HG02840 (cell line): ENCODE measurements around the gene GRIK4.
A peak's percentile ranks its signal among the peaks of the same experiment; 100 is the strongest.
"Not testable (repeated sequence)": the region's sequence is repeated elsewhere in the genome, so short reads cannot be mapped to it uniquely, and the experiment has no call there.

Experiments
- ATAC-seq: cut with Tn5 transposase; IDR thresholded peaks from one replicate; pipeline ENCODE4 v1.9.1; 2021; ENCODE audit warnings: mild to moderate bottlenecking, moderate library complexity, moderate number of reproducible peaks; ENCODE audit not compliant: unreplicated experiment, low FRiP score

The GRIK4 gene, protein sequence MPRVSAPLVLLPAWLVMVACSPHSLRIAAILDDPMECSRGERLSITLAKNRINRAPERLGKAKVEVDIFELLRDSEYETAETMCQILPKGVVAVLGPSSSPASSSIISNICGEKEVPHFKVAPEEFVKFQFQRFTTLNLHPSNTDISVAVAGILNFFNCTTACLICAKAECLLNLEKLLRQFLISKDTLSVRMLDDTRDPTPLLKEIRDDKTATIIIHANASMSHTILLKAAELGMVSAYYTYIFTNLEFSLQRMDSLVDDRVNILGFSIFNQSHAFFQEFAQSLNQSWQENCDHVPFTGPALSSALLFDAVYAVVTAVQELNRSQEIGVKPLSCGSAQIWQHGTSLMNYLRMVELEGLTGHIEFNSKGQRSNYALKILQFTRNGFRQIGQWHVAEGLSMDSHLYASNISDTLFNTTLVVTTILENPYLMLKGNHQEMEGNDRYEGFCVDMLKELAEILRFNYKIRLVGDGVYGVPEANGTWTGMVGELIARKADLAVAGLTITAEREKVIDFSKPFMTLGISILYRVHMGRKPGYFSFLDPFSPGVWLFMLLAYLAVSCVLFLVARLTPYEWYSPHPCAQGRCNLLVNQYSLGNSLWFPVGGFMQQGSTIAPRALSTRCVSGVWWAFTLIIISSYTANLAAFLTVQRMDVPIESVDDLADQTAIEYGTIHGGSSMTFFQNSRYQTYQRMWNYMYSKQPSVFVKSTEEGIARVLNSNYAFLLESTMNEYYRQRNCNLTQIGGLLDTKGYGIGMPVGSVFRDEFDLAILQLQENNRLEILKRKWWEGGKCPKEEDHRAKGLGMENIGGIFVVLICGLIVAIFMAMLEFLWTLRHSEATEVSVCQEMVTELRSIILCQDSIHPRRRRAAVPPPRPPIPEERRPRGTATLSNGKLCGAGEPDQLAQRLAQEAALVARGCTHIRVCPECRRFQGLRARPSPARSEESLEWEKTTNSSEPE

DNA sequence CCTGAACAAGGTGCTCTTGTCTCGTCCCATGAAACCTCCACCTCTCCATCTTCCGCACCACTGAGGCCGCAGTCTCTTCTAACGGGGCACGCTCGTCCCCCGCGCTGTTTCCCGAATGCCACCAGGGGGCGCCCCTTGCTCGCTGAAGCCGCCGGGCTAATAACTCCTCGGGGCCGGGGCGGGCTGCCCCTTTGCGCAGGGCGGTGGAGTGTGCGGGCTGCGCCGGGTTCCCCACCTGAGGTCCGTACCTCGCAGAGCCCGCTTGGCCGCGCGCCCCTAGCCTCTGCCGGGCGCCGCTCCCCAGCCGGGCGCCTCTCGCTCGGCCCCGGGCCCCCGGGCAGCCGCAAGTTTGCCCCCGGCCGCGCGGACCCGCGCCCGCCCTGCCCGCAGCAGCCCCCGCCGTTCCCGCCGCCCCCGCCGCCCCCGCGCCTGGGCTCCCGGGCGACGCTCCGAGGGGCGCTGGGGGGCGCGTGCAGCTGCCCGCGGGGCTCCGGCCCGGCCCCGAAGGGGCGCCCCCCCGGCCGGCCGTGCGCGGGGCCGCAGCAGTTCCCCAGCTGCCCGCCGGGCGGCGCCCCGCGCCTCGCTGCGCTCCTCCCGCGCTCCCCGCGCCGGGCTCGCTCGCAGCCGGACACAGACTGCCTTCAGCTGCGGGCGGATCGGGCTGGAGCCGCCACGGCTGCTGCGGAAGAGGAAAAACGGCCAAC is at the start of gene GRIK4:
TSS of gene GRIK4 (plus strand) at position 633 of the 704 bp plus-strand sequence. CDS start 148,571 bp downstream, outside the sequence.
- peak; percentile 78 for ATAC-seq

DNA sequence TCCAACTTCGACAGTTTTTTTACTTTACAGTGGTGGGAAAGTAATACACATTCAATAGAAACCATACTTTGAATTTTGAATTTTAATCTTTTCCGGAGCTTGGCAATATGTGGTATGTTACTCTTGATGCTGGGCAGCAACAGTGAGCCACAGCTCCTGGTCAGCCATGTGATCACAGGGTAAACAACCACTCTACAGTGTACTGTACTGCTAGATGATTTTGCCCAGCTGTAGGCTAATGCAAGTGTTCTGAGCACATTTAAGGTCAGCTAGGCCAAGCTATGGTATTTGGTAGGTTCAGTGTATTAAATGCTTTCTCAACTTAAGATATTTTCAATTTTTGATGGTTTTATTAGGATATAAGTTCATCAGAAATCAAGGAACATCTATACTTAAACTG is 48.7 kb upstream of the GRIK4 start:
- no peak for ATAC-seq

DNA sequence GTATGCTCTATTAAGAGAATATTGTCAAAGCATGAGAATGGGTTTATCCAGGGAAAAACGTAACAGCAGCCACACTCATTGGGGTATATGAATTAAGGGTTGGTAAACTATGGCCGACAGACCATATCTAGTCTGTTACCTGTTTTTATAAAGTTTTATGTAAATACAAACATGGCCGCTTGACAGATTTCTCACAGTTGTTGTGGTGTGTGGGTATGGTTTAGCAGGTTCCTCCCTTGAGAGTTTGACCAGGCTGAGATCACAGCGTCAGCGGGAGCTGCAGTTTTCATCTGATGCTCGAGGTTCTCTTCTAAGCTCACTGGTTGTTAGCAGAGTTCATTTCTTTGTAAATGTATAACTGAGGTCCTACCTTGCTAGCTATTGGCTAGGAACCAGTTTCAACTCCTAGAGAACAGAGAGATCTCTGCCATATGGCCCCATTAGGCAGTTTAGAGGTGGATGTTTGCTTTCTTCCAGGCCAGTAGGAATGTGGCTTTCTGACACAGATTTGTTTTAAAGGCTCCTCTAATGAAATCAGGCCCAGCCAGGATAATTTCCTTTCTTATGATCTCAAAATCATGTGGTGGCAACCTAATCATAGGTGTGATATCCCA is 45.5 kb upstream of the GRIK4 start:
- no peak for ATAC-seq

DNA sequence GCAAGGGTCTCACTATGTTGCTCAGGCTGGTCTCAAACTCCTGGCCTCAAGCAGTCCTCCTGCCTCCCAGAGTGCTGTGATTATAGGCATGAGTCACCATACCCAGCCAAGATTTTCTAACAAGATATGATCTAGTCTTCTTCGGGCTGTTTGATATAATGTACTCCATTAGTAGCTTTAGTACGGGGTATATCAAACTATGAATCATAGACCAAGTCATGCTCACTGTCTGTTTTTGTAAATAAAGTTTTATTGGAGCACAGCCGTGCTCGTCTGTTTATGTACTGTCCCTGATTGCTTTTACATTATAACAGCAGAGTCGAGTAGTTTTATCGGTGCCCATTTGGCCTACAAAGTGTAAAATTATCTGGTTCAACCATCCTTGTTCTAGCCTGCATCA is 43.9 kb upstream of the GRIK4 start:
- no peak for ATAC-seq

DNA sequence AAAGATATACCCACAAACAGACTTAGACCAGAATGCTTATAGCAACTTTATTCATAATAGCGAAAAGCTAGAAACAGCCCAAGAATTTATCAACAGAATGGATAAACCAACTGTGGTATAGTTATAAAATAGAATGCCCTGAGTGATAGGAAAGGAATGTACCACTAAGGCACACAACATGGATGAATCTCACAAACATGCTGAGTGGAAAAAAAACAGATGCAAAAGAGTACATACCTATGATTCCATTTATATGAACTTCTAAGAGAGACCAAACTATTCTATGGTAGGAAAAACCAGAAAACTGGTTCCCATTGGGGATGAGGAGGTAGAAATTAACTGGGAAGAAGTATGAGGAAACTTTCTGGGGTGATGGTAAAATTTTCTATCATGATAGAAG is 40.4 kb upstream of the GRIK4 start:
- ATAC-seq = no peak

DNA sequence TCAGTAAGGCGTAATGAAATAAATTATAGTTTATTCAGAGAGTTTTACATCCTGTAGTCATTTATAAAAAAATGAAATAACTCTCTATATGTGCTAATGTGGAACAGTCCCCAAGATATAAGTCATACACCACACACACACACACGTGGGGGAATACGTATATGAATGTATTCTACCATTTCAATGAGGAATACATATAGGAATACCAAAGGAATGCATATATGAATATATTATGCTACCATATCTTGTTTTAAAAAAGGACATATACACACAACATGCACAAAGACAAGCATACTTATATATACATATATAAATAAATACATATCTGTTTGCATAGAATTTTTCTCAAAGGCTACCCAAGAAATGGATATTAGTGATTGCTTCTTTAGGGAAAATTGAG is 39.6 kb upstream of the GRIK4 start:
- ATAC-seq = no peak

DNA sequence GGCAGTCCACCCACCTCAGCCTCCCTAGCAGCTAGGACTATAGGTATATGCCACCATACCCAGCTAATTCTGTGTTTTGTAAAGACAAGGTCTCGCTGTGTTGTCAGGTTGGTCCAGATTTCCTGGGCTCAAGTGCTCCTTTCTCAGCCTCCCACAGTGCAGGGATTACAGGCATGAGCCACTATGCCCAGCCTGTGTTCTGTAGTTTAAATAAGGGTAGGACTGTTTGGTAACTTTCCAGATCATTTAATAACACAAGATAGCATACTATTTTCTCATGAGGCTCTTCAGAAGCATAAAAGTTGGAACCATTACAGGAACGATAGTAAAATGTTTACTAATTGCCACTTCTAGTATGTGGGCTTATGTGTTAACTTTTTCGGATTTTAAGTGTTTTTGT is 38.0 kb upstream of the GRIK4 start:
- ATAC-seq = no peak

DNA sequence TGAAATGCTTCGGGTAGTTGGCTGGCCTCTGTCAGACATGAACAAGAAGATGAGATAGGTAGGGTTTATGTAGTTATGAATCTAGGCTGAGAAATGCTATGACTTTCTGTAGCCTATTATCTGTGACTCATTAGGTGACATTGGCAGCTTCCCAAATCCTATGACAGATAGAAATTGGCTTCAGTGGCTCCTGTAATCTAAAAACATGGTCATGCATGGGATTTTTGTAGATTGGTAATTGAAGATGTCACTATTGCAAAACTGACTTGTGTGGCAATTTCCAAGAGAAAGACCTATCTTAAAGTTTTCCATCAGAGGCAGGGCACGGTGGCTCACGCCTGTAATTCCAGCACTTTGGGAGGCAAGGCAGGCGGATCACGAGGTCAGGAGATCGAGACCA is 29.4 kb upstream of the GRIK4 start:
- no peak for ATAC-seq

DNA sequence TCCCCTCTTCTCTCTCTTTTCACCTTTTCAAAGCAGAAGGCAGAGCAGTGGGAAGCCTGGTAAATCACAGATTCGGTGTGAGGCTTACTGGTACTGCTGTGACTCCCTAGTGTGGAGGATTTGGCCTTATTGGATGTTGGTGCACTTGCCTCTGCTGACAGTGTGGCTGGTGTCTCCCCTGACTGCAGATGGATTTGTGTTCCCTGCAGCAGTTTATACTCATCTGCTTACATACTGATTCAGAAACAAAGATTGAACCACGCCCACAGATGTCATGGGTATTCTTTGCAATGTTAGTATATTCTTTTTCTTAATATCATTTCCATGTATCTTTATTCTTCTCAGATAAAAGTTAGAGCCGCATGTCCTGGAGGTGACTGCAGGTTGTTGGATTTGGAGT is 26.8 kb upstream of the GRIK4 start:
- no peak for ATAC-seq

DNA sequence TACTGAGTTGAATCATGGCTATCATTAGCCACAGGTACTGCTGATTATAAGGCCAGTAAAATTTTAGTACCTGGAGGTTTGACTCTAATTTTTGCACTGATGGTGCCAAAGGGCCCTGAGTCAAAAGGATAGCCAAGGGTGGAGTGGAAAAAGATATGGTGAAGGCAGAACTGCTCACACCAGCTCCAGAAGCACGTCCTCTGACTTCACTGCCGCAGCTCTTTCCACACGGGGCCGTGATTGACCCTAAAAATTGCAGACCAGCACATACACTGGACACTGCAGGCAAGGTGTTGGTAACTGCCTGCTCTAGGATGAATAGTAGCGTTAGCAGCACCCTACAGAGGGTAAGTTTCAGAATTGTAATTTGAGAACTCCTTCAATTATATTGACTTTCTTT is 25.4 kb upstream of the GRIK4 start:
- no peak for ATAC-seq

DNA sequence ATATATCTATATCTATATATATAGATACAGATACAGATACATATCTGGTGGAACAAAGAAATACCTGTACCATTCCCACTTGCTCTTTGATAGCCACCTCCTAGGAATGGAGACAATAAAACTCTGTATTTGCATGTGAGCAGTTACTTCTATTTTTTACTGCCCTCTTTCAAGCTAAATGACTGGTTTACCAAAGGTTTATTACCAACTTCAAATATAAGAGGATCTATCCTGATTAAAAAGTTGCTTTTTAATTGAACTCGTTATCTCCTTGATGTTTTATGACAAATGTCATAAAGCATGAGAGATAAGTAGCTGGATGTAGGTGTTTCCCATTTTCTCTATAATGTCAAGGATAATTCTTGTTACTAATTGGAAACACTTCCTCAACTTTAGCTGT is 21.7 kb upstream of the GRIK4 start:
- no peak for ATAC-seq

DNA sequence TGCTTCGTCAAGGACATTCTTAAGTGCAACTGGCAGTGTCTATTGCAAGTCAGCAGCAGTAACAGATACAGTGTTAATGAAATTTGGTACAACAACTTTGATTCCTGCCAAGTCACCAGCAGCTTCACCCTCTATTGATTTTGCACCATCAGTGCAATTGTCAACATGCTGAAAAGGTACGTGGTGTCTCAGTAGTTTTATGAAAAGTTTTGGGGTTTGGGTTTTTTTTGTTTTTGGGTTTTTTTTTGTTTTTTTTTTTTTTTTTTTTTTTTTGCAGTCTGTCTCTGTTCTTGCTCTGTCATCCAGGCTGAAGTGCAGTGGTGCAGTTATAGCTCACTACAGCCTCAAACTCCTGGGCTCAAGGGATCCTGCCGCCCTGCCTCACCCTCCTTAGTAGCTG is 19.1 kb upstream of the GRIK4 start:
- ATAC-seq = no peak

DNA sequence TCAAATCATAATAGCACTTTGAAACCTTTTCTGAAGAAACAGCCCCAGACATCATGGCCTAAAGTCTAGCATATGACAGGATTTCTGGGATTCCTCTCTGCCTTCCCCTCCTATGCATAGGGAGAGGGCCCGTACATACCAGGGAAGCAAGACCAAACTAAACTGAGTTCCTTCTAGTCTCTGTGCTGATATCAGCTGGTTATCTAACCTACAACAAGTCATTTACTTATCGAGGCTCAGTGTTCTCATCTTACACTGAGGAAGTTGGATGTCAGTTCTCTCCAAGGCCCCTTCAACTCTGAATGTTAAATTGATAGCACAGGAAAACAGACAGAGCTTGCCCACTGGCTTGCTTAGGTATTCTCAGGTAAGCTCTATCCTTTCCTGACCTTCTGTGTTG is 17.0 kb upstream of the GRIK4 start:
- ATAC-seq = no peak

DNA sequence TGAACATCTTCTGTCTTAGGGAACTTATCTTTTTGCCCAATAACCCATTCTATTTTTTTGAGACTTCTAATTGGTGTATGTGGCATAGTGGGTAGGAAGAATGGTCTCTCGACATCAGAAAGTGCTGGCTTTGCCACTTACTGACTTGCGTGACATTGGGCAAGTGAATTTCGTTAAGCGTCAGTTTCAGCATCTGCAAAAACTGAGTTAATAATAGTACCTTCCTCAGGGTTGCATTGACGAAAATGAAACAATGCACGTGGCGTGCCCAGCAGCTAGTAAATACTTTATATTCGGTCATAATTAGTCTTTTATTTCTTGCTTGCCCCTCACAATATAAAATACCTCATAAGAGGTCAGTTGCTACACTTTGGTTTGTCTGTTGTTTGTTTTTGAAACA is 12.5 kb upstream of the GRIK4 start:
- no peak for ATAC-seq

DNA sequence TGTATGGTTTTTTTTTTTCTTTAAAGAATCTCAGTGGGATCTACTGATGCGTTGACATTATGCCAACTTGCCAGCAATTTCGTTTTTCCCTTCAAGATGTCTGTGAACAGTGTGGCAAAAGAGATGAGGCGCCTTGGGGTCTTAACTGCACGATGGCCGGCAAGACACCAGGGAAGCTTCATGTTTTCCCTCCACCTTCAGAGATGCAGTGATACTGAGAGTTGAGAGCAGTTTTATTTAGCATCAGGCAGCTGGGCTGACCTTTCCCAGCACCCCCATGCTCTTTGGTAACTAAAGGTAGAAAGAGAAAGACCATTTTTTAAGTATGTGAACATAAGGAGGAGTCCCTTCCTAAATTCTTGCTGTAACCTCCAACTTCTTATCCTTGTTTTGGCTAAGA is 11.7 kb upstream of the GRIK4 start:
- no peak for ATAC-seq

DNA sequence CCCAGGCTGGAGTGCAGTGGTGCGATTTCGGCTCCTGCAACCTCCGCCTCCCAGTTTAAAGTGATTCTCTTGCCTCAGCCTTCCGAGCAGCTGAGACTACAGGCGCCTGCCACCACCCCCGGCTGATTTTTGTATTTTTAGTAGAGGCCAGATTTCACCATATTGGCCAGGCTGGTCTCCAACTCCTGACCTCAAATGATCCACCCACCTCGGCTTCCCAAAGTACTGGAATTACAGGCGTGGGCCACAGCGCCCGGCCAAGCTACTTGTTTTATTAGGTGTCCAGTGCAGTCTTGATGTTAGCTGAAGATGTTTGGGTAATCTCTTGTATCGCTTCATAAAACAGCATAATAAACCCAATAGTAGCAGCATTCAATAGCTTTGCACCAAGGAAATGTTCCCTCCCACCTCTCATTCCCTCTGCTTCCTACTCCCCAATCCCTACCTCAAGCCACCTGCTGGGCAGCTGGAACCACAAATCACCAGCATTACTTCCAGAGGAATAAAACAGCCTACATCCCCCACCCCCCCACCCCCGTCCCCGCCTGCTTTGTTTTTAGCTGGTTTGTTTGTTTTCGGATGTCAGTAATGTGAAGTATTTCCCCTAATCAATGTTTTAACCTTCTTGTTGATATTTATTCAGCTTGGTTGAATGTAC is 11.0 kb upstream of the GRIK4 start:
- no peak for ATAC-seq

DNA sequence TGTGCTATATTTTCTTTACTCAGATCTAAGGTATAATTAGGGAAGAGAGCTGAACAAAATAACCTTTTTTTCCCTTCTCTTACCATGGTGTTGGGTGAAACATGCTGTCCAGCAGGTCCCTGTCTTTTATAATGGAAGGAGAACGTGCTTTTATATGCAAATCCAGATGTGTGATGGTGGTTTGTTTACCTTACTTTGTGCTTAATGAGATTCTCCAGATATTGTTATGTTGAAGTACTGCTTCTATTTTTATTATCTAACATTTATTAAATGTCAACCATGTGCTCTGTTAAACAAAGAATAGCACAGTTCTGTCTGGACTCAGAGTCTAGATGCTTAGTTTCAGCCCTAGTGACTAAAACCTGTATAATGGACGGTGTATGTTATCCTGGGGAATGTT is 10.1 kb upstream of the GRIK4 start:
- ATAC-seq = no peak

DNA sequence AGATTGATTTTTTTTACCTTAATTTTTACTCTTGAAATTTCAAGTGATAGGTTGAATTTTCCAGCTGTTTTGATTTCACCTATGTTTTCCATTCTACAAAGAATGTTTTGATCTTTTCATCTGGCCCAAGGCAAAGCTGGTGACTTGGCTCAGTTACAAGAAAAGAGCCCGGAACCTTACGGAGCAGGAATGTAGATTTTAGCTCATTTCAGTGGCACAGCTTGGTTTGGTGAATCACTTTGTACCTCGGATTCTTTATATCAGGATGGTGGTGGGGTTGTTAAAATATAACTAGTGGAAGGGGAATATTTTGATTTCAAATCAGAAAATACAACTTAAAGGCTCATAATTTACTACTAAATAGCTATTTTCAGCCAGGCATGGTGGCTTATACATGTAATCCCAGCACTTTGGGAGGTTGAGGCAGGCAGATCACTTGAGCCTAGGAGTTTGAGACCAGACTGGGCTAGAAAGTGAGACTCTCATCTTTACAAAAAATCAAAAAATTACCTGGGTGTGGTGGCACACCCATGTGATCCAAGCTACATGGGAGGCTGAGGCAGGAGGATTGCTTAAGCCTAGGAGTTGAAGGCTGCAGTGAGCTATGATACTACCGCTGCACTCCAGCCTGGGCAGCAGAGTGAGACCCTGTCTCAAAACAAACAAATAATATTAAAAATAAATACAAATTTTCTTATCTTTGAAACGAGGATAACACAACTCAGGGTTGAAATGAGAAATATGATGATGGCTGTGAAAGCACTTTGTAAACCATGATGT is 9.4 kb upstream of the GRIK4 start:
- no peak for ATAC-seq

DNA sequence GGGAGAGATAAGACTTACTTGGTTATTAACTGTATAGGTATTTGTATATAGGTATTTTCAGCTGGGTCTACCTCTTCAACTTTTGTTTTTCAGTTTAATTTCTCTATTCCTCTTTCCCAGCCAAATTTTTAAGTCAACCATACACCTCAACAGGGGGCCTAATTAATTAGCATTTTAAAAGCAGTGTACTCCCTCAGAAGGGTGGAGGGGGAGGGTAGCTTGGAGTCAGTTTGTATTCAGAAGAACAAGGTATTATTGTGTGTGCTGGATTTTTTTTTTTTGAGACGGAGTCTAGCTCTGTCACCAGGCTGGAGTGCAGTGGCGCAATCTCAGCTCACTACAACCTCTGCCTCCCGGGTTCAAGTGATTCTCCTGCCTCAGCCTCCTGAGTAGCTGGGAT is 8.0 kb upstream of the GRIK4 start:
- ATAC-seq = not testable (repeated sequence)
